HUDEP-2 (cell line): ENCODE data around the gene MAP2K4.
"Not testable (repeated sequence)": the region's sequence is repeated elsewhere in the genome, so short reads cannot be mapped to it uniquely, and the experiment has no call there.

Experiments used
- DNase-seq, 76 experiments: peaks; one replicate each; lab custom pipeline; 2025; ENCODE audit not compliant: unreplicated experiment in 76 of 76; lab: John Stamatoyannopoulos, UW

MAP2K4 gene

GRCh38 chr17:12020642-12021622 lies at the start of gene MAP2K4:
MAP2K4 (plus strand) TSS chr17:12020877; CDS start chr17:12020887, 10 bp downstream.
- DNase-seq, result peak in 70 of 76 experiments; percentile 12 to 93 (median 78)

- not testable (repeated sequence) for DNase-seq
Observed at GRCh38 chr17:11972741-11973140, 47.9 kb upstream of the MAP2K4 start.

- no peak for DNase-seq
Observed at GRCh38 chr17:11979795-11980194, 40.9 kb upstream of the MAP2K4 start.

GRCh38 chr17:11980813-11981212 lies 39.9 kb upstream of the MAP2K4 start:
- DNase-seq, result peak in 5 of 76 experiments; percentile 0 to 7 (median 2)

- DNase-seq, result no peak
Observed at GRCh38 chr17:11981862-11982261, 38.8 kb upstream of the MAP2K4 start.

GRCh38 chr17:11986179-11986941 lies 34.3 kb upstream of the MAP2K4 start:
- no peak for DNase-seq

- DNase-seq, result peak in 6 of 76 experiments; percentile 8 to 11 (median 8)
Observed at GRCh38 chr17:11986942-11987329, 33.7 kb upstream of the MAP2K4 start.

- DNase-seq, result no peak
Observed at GRCh38 chr17:11990363-11990983, 30.2 kb upstream of the MAP2K4 start.

GRCh38 chr17:11991461-11991860 lies 29.2 kb upstream of the MAP2K4 start:
- DNase-seq, result no peak

- peak in 69 of 76 experiments; percentile 4 to 83 (median 59) for DNase-seq
Observed at GRCh38 chr17:11996722-11997146, 23.9 kb upstream of the MAP2K4 start.

GRCh38 chr17:11997147-11997971 lies 23.3 kb upstream of the MAP2K4 start, which contains the start of gene ZNF18:
ZNF18 (minus strand) TSS chr17:11997475; CDS start chr17:11992829, 4,646 bp downstream.
- DNase-seq, result peak; percentile 30 to 96 (median 91)

- DNase-seq, result no peak
Observed at GRCh38 chr17:11997972-11998233, 22.8 kb upstream of the MAP2K4 start.

- no peak for DNase-seq
Observed at GRCh38 chr17:11999696-12000095, 21.0 kb upstream of the MAP2K4 start.

- DNase-seq, result no peak
Observed at GRCh38 chr17:12007466-12007865, 13.2 kb upstream of the MAP2K4 start.

GRCh38 chr17:12021623-12022140 lies 1.0 kb downstream of the MAP2K4 start:
- no peak for DNase-seq

- no peak for DNase-seq
Observed at GRCh38 chr17:12022310-12022709, 1.6 kb downstream of the MAP2K4 start.

GRCh38 chr17:12024327-12024726 lies 3.6 kb downstream of the MAP2K4 start:
- DNase-seq, result no peak

- no peak for DNase-seq
Observed at GRCh38 chr17:12027658-12028057, 7.0 kb downstream of the MAP2K4 start.

- no peak for DNase-seq
Observed at GRCh38 chr17:12028611-12029010, 7.9 kb downstream of the MAP2K4 start.

GRCh38 chr17:12034538-12034937 lies 13.9 kb downstream of the MAP2K4 start:
- no peak for DNase-seq
